Activated naive CD8-positive, alpha-beta T cell (primary cell): Measurements from ENCODE around the gene PARP15.

ENCODE experiments used
- H3K27ac Mint-ChIP-seq: one replicate; pipeline ENCODE4 v1.8.0; 2021; ENCODE audit warnings: mixed read lengths
- H3K27me3 Mint-ChIP-seq: one replicate; pipeline ENCODE4 v1.8.0; 2021; ENCODE audit warnings: mixed read lengths
- H3K36me3 Mint-ChIP-seq: one replicate; pipeline ENCODE4 v1.8.0; 2021; ENCODE audit warnings: mixed read lengths
- H3K4me1 Mint-ChIP-seq: one replicate; pipeline ENCODE4 v1.8.0; 2021; ENCODE audit warnings: low read depth, mixed read lengths
- H3K4me3 Mint-ChIP-seq: one replicate; pipeline ENCODE4 v1.8.0; 2021; ENCODE audit warnings: mild to moderate bottlenecking, mixed read lengths
- H3K9me3 Mint-ChIP-seq: one replicate; pipeline ENCODE4 v1.8.0; 2021; ENCODE audit warnings: low read depth, mixed read lengths

PARP15 gene

DNA sequence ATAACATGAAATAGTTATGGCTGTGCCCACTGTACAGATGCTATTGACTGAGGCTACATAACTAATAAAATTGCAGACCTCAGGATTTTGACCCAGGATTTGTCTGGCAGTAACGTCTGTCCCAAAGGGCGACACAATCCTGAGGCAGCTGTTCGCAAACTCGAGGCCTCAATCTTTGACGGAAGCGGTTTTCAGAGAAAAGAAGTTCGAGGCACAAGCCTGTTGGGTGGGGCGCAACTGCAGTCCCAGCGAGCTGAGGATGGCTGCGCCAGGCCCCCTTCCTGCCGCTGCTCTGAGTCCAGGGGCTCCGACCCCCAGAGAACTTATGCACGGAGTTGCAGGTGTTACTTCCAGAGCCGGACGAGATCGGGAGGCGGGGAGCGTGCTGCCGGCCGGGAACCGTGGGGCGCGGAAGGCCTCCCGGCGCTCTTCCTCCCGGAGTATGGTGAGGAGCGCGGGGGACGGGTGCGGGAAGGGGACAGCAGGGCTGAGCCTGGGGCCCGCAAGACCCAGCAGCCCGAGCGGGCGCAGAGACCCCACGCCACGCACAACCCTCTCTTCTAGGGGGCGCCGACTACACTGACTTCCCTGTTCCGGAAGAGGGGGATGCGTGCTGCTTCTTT lies at the start of gene PARP15:
Gene PARP15, plus strand, starts transcription at position 242 of the 623 bp plus-strand sequence. Its CDS starts 18 bp downstream, at position 260.
- H3K9me3 Mint-ChIP-seq, result peaks cover 15% of the 10 kb centered on the region
- H3K27me3 Mint-ChIP-seq, result no peaks in the 10 kb centered on the region
- peak within 1 kb of the TSS; percentile 97 for H3K27ac Mint-ChIP-seq
- H3K4me3 Mint-ChIP-seq, result peak within 1 kb of the TSS; percentile 95
- H3K4me1 Mint-ChIP-seq, result peaks cover 57% of the 10 kb centered on the region
- H3K36me3 Mint-ChIP-seq, result peaks cover 24% of the 10 kb centered on the region

DNA sequence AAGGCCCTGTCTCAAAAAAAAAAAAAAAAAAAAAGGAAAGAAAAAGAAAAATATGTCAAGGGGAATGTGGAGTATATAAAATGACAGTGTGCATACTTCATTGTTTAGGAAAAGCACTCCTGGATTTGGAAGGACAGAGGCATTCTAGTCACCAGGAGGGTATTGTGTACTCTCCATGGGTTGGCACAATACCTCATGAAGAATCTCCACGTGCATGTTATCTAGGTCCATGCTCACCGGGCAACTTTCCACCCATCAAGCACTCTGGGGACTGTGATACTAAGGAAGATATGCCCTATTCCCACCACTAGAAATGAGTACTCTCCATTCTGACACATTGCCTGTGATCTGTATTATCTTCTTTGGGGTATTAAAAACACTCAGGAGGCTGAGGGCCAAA lies 47.3 kb upstream of the PARP15 start:
- Mint-ChIP-seq H3K4me3 (no peak overlapping the region), H3K36me3 (peaks cover 18% of the 10 kb centered on the region), H3K9me3 (no peaks in the 10 kb centered on the region), H3K4me1 (peaks cover 29% of the 10 kb centered on the region), H3K27me3 (no peaks in the 10 kb centered on the region), H3K27ac (peak overlapping the region; percentile 62)

DNA sequence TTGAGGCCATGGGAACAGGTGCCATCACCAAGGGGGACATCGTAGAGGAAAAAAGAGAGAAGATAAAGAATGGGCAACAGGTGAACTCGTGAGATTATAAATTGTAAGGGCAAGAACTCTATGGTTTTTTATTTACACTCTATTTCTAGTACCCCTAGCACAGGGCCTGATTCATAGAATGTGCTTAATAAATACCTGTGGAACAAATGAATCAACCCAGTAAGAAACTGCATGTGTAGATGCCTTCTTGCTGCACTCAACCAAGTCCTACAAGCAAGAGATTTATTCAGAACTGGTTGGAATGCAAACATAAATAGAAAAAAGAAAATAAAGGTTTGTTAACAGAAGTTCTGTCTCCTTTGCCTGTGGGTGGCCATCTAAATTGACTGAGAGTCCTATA lies 44.0 kb upstream of the PARP15 start:
- H3K27me3 Mint-ChIP-seq, result no peaks in the 10 kb centered on the region
- no peak overlapping the region for H3K4me3 Mint-ChIP-seq
- peaks cover 33% of the 10 kb centered on the region for H3K4me1 Mint-ChIP-seq

DNA sequence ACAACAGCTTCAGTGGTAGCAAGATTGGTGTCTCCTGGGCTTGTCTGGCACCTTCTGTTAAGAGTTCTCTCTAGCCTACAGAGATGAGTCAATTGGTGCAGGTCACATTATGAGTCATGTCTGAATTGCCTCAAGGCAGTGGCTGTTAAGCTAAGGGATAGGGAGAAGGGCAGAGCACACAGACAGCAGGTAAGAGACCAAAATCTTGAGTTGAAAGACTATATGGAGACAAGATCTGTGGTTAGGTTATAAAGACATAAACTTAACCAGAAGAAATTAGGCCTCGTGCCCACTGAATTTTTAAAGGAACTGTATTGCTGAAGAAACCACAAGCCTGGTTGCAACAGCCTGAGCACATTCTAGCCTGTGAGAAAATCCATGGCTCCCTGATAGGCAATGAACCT lies 43.5 kb upstream of the PARP15 start:
- Mint-ChIP-seq H3K9me3 (no peaks in the 10 kb centered on the region), H3K27ac (peak overlapping the region; percentile 88), H3K27me3 (no peaks in the 10 kb centered on the region), H3K36me3 (peaks cover 25% of the 10 kb centered on the region), H3K4me1 (peaks cover 38% of the 10 kb centered on the region), H3K4me3 (no peak overlapping the region)

More for the DNA sequence above, 44.0 kb upstream of the PARP15 start:
- Mint-ChIP-seq H3K9me3 (no peaks in the 10 kb centered on the region), H3K36me3 (peaks cover 25% of the 10 kb centered on the region), H3K27ac (peak overlapping the region; percentile 88)

DNA sequence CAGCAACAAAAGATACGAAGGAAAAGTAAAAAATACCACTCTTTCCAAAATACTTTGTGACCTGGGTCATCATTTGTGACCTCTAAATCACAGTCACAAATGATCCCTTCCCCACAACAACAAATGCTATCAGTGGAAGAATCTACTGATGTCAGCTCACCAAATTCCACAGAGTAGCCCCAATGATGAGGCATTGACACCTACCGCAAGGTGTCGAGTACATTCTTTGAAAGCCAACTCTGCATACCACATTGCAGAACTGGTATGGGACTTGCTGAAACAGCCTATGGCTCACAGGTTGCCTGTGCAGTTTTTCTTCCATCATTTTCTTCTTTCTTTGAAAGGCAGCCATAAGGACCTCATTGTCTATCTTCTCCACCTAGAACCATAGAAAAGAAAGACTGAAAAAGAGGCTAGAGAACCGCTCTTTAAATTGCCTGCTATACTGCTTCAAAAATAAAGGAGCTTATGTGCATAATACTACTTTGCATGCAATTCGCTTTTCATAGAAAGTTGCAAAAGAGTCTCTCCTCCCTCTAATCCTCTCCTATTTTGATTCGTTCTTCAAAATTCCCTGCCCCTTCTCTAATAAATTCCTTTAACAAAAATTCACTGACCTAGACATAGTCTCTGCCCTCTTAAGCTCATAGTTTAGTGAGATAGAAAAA lies 41.4 kb upstream of the PARP15 start:
- peaks cover 47% of the 10 kb centered on the region for H3K4me1 Mint-ChIP-seq
- peaks cover 30% of the 10 kb centered on the region for H3K36me3 Mint-ChIP-seq

DNA sequence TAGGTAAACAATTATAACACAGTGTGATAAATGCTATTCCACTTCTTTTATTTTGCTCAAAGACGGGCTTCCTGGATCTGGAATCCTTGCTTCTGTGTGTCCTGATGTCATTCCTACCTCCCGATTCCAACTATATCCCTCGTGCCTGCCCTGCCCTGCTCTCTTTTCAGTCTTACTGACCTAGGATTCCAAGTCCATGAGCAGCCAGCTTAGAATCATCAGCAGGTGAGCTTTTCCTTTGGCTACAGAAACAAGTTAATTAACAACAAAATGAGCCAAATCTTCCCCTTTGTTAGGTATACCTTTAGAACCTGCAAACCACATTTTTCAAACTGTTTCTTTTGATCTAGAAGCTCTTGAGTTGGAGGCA lies 40.8 kb upstream of the PARP15 start:
- peaks cover 31% of the 10 kb centered on the region for H3K36me3 Mint-ChIP-seq
- H3K4me1 Mint-ChIP-seq, result peaks cover 47% of the 10 kb centered on the region
- H3K27ac Mint-ChIP-seq, result peak overlapping the region; percentile 61
- H3K4me3 Mint-ChIP-seq, result no peak overlapping the region
- H3K9me3 Mint-ChIP-seq, result no peaks in the 10 kb centered on the region
- H3K27me3 Mint-ChIP-seq, result no peaks in the 10 kb centered on the region

More for the DNA sequence above, 41.4 kb upstream of the PARP15 start:
- no peaks in the 10 kb centered on the region for H3K9me3 Mint-ChIP-seq
- H3K27ac Mint-ChIP-seq, result peak overlapping the region; percentile 61
- H3K27me3 Mint-ChIP-seq, result no peaks in the 10 kb centered on the region
- H3K4me3 Mint-ChIP-seq, result no peak overlapping the region

DNA sequence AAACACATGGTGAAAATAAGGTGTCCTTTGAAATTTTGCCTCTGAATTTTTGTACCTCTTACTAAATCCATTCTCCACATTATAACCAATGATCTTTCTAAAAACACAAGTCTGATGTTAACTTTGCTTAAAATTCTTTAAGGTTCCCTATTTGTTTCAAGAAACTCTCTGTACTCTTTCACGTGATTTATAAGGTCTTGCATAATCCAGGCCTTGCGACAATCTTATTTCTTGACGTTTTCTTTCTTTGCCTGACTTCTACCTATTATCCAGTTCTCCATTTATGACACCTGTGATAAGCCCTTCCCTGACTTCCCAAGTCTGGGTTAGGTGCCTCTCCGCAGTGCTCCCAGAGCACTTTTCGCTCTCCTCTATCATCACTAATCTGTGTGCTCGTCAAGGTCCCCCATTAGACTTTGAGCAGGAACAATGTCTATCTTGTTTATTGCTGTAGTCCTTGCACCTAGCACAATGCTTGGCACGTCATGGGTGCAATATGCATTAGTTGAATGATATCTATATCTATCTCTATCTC lies 38.4 kb upstream of the PARP15 start:
- Mint-ChIP-seq H3K4me1 (peaks cover 24% of the 10 kb centered on the region), H3K4me3 (no peak overlapping the region)

DNA sequence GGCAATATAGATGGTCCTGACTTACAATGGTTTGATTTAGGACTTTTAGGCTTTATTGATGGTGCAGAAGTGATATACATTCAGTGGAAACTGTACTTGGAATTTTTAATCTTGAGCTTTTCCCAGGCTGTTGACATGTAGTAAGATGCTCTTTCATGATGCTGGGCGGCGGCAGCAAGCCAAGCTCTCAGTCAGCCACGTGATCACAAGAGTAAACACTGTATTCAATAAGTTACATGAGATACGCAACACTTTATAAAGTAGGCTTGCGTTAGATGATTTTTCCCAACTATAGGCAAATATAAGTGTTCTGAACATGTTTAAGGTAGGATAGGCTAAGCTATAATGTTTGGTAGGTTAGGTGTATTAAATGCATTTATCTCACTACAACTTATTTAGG lies 31.3 kb upstream of the PARP15 start:
- Mint-ChIP-seq H3K27me3 (no peaks in the 10 kb centered on the region), H3K36me3 (peaks cover 36% of the 10 kb centered on the region), H3K27ac (no peak overlapping the region), H3K9me3 (no peaks in the 10 kb centered on the region), H3K4me1 (no peaks in the 10 kb centered on the region), H3K4me3 (no peak overlapping the region)

More for the DNA sequence above, 38.4 kb upstream of the PARP15 start:
- peak overlapping the region; percentile 7 for H3K27ac Mint-ChIP-seq
- H3K9me3 Mint-ChIP-seq, result no peaks in the 10 kb centered on the region
- H3K27me3 Mint-ChIP-seq, result no peaks in the 10 kb centered on the region
- H3K36me3 Mint-ChIP-seq, result peaks cover 21% of the 10 kb centered on the region

DNA sequence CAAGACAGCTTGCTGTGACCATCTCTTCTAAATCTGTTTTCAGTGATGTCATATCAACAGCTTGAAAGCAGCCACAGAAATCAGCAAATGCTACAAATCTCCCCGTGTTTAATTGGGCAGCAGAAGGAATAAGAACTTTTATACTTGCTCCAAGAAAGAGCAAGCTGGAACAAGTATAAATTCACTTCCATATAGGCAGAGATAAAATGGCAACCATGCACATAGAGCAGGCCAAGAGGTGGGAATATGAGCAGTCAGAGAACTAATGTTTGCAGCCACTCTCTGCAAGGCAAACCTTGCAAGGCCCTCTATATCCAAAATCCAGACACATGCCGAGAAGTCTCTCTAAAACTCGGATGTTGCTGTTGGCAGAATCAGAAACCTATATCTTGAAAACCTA lies 29.4 kb upstream of the PARP15 start:
- no peak overlapping the region for H3K4me3 Mint-ChIP-seq
- H3K27me3 Mint-ChIP-seq, result no peaks in the 10 kb centered on the region
- H3K9me3 Mint-ChIP-seq, result no peaks in the 10 kb centered on the region
- H3K27ac Mint-ChIP-seq, result no peak overlapping the region
- peaks cover 35% of the 10 kb centered on the region for H3K36me3 Mint-ChIP-seq
- peaks cover 1% of the 10 kb centered on the region for H3K4me1 Mint-ChIP-seq

DNA sequence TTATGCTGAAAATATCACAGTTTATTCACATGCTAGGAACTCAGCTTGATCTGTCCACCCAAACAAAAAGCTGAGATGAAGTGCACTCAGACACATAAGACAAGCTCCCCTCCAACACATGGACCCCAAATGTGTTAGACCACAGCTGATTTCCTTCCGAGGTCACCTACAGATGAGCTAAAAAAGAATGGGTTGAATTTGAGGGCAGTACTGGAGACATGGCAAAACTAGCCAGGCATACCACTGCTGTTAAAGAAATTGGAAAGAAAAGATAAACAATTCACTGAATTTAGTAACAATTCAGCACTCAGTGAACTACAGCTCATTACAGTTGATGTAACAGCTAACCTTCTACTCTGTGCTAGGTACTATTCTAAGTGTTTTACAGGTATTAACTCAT lies 28.8 kb upstream of the PARP15 start:
- Mint-ChIP-seq H3K4me3 (no peak overlapping the region), H3K27ac (no peak overlapping the region), H3K9me3 (no peaks in the 10 kb centered on the region), H3K27me3 (no peaks in the 10 kb centered on the region), H3K4me1 (peaks cover 4% of the 10 kb centered on the region), H3K36me3 (peaks cover 37% of the 10 kb centered on the region)

DNA sequence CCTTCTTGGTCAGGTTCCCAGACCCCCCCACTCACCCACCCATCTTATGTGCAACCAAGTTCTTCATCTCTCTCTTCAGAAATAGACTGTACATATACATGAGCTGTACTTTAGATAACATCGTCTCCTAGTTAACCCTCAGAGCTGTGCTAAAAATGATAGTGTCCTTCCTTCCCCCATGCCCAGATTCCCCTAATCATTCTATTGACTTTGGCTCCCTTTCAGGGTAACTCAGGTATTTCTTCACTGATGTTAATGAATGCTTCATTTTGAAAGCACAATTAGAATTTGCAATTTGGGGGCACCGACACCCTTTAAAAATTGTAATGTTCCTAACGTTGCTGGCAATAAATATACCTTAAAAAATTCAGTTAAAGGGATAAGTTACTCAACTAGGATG lies 24.3 kb upstream of the PARP15 start:
- Mint-ChIP-seq H3K27me3 (no peaks in the 10 kb centered on the region), H3K27ac (no peak overlapping the region), H3K4me1 (peaks cover 10% of the 10 kb centered on the region), H3K36me3 (peaks cover 32% of the 10 kb centered on the region), H3K4me3 (no peak overlapping the region), H3K9me3 (no peaks in the 10 kb centered on the region)

DNA sequence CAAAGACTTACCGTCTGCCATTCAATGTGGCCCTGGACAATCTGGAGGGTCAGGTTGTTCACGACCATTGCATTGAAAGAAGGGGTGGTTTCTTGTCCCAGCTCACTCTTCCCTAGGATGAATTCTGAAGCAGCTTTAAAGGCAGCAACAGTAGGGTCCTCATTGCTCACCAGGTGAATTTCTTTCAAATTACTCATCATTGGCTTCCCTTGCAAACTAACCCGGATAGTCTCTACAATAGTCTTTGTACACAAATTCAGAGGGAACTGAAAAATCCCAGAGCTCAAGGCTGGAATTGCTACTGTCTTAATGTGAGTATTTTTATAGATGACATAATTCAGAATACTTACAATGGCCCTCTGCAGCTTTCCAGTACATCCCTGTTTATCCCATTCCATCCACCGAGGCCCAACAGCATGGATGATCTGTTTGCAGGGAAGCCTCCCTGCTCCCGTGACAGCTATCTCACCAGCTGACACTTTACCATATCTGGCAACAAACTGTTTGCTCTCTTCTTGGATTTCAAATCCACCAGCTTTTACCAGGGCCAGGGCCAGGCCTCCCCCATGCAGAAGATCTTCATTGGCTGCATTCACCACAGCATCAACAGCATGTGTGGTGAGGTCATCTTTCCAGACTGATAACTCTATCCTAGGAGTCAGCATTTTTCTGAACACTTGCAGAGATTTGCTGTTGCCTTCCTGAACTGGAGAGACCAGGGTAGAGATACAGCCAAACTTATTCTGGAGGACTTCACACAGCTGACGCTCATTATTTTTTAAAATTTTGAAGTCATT lies 22.0 kb upstream of the PARP15 start:
- H3K27me3 Mint-ChIP-seq, result no peaks in the 10 kb centered on the region
- H3K27ac Mint-ChIP-seq, result no peak overlapping the region
- H3K4me3 Mint-ChIP-seq, result no peak overlapping the region
- H3K36me3 Mint-ChIP-seq, result peaks cover 27% of the 10 kb centered on the region
- no peaks in the 10 kb centered on the region for H3K9me3 Mint-ChIP-seq
- H3K4me1 Mint-ChIP-seq, result peaks cover 16% of the 10 kb centered on the region

DNA sequence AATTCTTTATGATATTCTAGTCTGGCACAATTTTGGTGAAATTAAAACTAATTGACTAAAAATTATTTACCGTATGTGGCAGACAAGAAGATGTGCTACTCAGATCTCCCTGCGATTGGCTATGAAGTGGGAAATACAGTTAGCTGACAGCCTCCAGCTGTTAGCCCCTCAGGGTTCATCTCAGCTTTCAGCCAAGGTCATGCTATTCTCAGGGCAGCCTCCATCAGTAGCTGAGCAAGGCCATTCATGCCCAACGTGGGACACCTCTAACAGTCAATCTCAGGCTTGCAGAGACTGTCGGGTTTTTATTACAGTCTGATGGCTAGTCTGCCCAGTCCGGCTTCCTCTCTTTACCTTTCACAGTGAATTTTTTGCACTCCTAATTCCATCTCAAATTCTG lies 20.1 kb upstream of the PARP15 start:
- H3K4me3 Mint-ChIP-seq, result no peak overlapping the region
- peaks cover 30% of the 10 kb centered on the region for H3K4me1 Mint-ChIP-seq
- H3K36me3 Mint-ChIP-seq, result peaks cover 20% of the 10 kb centered on the region

DNA sequence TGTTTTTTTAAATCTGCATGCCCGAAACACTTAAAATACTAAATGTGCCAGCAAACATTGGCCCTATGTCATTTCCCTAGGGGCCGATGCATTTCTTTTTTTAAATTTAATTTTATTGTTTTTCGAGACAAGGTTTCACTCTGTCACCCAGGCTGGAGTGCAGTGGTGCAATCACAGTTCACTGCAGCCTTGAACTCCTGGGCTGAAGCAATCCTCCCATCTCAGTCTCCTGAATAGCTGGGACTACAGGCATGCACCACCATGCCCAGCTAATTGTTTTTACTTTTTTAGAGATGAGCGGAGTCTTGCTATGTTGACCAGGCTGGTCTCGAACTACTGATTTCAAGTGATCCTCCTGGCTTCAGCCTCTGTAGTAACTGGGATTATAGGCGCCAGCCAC lies 18.8 kb upstream of the PARP15 start:
- peaks cover 20% of the 10 kb centered on the region for H3K36me3 Mint-ChIP-seq

More for the DNA sequence above, 20.1 kb upstream of the PARP15 start:
- no peak overlapping the region for H3K27ac Mint-ChIP-seq
- no peaks in the 10 kb centered on the region for H3K9me3 Mint-ChIP-seq
- no peaks in the 10 kb centered on the region for H3K27me3 Mint-ChIP-seq

DNA sequence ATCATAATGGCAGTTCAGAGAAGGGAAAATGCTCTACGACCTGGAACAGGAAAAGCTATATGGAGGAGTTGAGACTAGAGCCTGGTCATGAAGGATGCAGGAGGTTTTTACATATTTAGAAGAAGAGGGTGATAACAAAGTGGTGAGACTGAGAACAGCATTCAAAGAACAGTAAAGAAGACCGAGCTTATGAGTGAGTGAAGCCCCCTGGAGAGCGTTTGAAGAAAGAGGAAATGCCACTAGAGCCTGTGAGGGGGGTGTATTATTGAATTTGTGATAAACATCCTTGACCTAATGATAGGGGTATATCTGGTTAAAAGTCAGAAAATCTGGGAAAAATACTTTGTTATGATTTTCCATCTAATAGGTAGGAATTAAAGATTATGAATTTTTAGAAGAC lies 17.5 kb upstream of the PARP15 start:
- H3K9me3 Mint-ChIP-seq, result no peaks in the 10 kb centered on the region
- H3K36me3 Mint-ChIP-seq, result peaks cover 15% of the 10 kb centered on the region
- H3K4me1 Mint-ChIP-seq, result peaks cover 37% of the 10 kb centered on the region
- H3K27me3 Mint-ChIP-seq, result no peaks in the 10 kb centered on the region
- peak overlapping the region; percentile 46 for H3K27ac Mint-ChIP-seq
- no peak overlapping the region for H3K4me3 Mint-ChIP-seq

More for the DNA sequence above, 18.8 kb upstream of the PARP15 start:
- H3K4me1 Mint-ChIP-seq, result peaks cover 37% of the 10 kb centered on the region
- no peaks in the 10 kb centered on the region for H3K27me3 Mint-ChIP-seq
- no peak overlapping the region for H3K4me3 Mint-ChIP-seq
- H3K9me3 Mint-ChIP-seq, result no peaks in the 10 kb centered on the region
- no peak overlapping the region for H3K27ac Mint-ChIP-seq
